ENCODE measurements around the gene ADCY4.
"Not testable (repeated sequence)": the region's sequence is repeated elsewhere in the genome, so short reads cannot be mapped to it uniquely, and the experiment has no call there.

ADCY4 gene

DNA sequence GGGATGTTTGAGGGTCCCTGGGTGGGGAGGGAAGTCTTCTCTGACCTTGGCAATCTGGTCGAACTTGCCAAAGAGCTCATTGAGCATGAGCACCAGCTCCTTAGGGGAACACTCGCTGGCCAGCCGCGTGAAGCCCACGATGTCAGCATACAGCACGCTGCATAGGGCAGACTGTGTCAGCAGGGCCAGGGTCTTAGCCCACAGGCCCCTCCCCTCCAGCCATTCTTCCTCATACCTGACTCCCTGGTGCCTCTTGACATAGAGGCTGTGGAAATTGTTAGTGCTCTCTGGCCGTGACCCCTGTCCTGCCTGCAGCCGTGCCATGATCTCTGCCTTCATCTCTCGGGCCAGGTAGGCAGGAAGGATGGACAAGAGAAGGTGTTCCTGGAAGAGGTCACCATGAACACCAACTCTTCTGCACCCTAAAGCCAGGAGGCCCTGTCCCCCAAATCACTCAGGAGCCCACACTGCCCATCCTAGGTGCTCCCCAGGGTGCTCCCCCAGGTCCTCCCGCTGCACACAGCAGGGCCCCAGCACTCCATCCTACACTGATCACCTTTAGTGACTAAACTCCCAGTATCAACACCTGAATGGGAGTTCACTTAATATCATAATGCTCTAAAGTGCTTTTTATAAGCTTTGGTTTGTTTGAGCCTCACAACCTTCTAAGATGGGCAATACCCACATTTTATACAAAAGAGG lies 3.7 kb downstream of the ADCY4 start:
- H3K4me3 ChIP-seq (replicated peaks in 1 of 2; ENCODE audit: low read depth in 2 of 2, low read length in 2 of 2) = no peak overlapping the region
- TF ChIP-seq, protein P1, sequence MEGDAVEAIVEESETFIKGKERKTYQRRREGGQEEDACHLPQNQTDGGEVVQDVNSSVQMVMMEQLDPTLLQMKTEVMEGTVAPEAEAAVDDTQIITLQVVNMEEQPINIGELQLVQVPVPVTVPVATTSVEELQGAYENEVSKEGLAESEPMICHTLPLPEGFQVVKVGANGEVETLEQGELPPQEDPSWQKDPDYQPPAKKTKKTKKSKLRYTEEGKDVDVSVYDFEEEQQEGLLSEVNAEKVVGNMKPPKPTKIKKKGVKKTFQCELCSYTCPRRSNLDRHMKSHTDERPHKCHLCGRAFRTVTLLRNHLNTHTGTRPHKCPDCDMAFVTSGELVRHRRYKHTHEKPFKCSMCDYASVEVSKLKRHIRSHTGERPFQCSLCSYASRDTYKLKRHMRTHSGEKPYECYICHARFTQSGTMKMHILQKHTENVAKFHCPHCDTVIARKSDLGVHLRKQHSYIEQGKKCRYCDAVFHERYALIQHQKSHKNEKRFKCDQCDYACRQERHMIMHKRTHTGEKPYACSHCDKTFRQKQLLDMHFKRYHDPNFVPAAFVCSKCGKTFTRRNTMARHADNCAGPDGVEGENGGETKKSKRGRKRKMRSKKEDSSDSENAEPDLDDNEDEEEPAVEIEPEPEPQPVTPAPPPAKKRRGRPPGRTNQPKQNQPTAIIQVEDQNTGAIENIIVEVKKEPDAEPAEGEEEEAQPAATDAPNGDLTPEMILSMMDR (IDR thresholded peaks at IDR 0.05; ENCODE audit: low read depth, low read length) = no peak
- DNase-seq (ENCODE audit: low read depth in 2 of 2) = no peak

DNA sequence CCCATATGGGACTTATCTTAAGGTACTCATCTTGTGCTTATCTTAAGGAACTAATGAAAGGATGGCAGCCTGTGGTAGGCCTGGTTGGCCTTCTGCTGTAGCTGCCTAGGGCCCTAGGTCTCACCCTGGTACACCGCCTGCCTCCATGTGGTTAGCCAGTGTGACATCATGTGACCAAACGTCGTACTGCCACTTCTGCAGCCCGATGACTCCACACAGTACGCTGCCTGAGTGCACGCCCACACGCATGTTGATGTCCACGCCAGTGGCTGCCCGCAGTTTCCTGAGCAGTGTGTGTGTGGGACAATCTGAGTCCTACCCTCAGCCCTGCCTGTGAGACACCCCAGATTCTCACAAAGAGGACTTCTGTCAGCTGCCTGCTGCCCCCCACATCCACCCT lies 5.1 kb downstream of the ADCY4 start:
- no peak overlapping the region for H3K4me3 ChIP-seq (replicated peaks in 1 of 2; ENCODE audit: low read depth in 2 of 2, low read length in 2 of 2)
- TF ChIP-seq, protein P1 (IDR thresholded peaks at IDR 0.05; ENCODE audit: low read depth, low read length) = no peak
- no peak for DNase-seq (ENCODE audit: low read depth in 2 of 2)

DNA sequence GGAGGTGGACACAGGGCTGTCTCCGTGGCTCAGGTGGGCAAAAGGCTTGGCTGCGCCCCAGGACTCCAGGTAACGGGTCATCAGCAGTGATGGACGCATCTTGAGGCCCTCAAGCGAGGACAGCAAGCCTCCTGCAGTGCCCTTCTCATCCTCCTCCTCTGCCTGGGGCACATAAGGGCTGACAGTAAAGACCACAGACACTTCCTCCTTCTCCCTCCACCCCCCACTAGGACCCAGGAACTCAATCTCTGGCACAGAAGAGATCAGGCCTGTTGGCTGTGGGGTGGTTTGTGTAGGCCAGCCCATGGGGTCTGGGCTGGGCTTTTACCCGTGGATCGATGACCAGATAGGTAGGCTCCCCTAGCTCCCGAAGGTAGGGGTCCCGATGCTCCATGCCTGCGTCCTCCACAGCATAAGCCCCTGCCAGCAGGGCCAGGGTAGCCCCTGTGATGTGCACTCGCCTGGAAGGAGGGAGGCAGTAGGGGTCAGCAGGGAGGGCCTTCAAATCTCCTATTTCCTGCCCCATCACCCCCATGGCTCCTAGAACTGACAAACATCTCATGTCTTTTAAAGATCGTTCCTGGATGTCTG lies 5.7 kb downstream of the ADCY4 start:
- DNase-seq (ENCODE audit: low read depth in 2 of 2) = no peak
- H3K4me3 ChIP-seq (replicated peaks in 1 of 2; ENCODE audit: low read depth in 2 of 2, low read length in 2 of 2) = no peak overlapping the region
- TF ChIP-seq, protein P1 (IDR thresholded peaks at IDR 0.05; ENCODE audit: low read depth, low read length) = no peak

DNA sequence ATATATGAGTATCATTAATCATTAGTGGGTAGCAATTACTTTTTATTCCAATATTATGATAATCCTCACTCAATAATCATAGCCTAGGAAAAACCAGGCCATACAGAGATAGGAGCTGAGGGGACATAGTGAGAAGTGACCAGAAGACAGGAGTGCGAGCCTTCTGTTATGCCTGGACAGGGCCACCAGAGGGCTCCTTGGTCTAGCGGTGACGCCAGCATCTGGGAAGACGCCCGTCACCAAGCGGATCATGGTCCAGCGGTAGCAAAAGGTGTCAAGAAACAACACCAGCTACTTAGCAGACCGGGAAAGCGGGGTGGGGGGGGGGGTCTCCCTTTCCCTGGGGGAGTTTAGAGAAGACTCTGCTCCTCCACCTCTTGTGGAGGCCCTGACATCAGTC lies 7.0 kb downstream of the ADCY4 start:
- TF ChIP-seq, protein P1 (IDR thresholded peaks at IDR 0.05; ENCODE audit: low read depth, low read length) = peak; percentile 39
- not testable (repeated sequence) for H3K4me3 ChIP-seq (replicated peaks in 1 of 2; ENCODE audit: low read depth in 2 of 2, low read length in 2 of 2)
- DNase-seq (ENCODE audit: low read depth in 2 of 2) = peak; percentile 32 to 40

DNA sequence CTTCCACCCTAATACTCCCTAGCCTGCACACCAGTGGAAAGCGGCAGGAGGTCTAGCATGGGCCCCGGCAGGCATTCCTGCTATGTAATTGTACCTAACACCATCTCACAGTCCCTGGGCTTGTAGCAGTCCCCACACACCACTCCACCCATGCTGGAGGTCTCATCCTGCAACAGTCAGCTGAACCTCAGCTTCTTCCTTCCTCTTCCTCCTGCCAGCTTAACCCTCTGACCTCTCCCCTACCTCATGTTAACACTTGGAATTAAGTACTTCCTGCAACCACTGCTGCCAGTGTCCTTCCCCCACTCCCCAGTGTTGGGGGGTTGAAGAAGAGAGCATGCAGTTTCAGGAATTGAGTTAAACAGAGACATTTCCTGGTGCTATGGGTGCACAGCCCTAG lies 7.6 kb downstream of the ADCY4 start:
- DNase-seq (ENCODE audit: low read depth in 2 of 2) = no peak
- no peak overlapping the region for H3K4me3 ChIP-seq (replicated peaks in 1 of 2; ENCODE audit: low read depth in 2 of 2, low read length in 2 of 2)
- TF ChIP-seq, protein P1 (IDR thresholded peaks at IDR 0.05; ENCODE audit: low read depth, low read length) = no peak

DNA sequence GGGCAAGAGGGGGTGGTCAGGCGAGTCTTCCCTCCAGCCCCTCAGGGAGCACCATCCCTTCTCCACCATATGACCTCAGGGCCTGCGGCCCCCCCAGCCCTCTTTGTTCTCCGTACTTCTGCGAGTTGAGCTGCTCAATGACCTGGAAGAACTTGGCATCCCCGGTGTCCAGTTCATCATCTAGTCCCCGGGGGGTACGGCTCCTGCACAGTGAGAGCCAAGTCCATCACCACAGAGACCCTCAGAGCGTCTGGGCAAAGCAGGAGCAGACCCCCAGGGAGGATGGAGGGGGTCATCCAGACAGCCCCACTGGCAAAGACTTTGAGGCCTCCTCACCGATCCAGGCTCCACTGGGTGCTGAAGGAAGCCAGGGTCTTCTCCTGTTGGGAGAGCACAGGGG lies 8.9 kb downstream of the ADCY4 start:
- no peak for DNase-seq (ENCODE audit: low read depth in 2 of 2)
- no peak overlapping the region for H3K4me3 ChIP-seq (replicated peaks in 1 of 2; ENCODE audit: low read depth in 2 of 2, low read length in 2 of 2)
- TF ChIP-seq, protein P1 (IDR thresholded peaks at IDR 0.05; ENCODE audit: low read depth, low read length) = no peak
